ENCODE results near the gene GPNMB. TPM values are rescaled to one million over a fixed set of nuclear protein-coding genes. Genes with fewer than 3 reads are reported as not detected.
A peak's percentile ranks its signal among the peaks of the same experiment; 100 is the strongest.

The GPNMB gene
- total and polyA plus RNA-seq, 10 of the 15 experiments (the other 5 are each of a cell fraction or from before 2014, with no cell fraction given), result 5.9 to 22.3 (median 10.0) TPM

DNA sequence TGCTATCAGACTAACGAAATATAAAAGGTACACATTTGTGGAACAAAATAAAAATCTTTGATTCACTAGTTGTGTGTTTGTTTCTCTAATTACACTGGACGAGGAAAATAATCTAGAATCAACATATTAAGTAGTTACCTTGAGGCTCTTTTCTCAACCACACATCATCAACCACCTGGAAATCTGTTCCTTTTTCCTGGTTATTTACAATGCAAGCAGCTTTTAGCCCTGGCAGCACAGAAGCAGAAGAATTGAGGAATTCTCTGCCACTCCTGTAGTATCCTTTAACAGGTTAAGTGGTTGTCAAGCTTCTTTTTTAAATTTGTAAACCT, 41.0 kb upstream of the GPNMB start:
- peak overlapping the region; percentile 22; the same call in 1 of the 2 replicates for H3K4me2 ChIP-seq (ENCODE audit: control insufficient read depth, insufficient read depth)
- DNase-seq (ENCODE audit: low read depth, low spot score), result no peak

More for the DNA sequence above, 41.0 kb upstream of the GPNMB start:
- ATAC-seq (no peak), FAIRE-seq (no peak)
- Histone ChIP-seq H4K20me1 (ENCODE audit: control insufficient read depth, insufficient read depth) (no peaks in the 10 kb centered on the region), H2AFZ (ENCODE audit: control insufficient read depth, low read depth, low read length) (no peak overlapping the region; the same call in 1 of the 2 replicates), H3K9me3 (replicated peaks; ENCODE audit: control insufficient read depth, insufficient read depth, low read length) (no peaks in the 10 kb centered on the region; the same call in 2 of the 3 replicates), H3K4me1 (ENCODE audit: control insufficient read depth, insufficient read depth, low read length) (no peaks in the 10 kb centered on the region), H3K36me3 (ENCODE audit: control insufficient read depth in 2 of 2, insufficient read depth in 2 of 2, low read length in 1 of 2) (peaks cover 0 to 12% of the 10 kb centered on the region in 2 experiments; a peak in 3 of 4 replicates), H3K27me3 (replicated peaks in 1 of 2; ENCODE audit: control insufficient read depth in 2 of 2, insufficient read depth in 2 of 2, low read length in 1 of 2) (no peaks in the 10 kb centered on the region), H3K9ac (ENCODE audit: control insufficient read depth, insufficient read depth, low read length) (no peak overlapping the region), H3K27ac (ENCODE audit: control insufficient read depth, insufficient read depth) (no peak overlapping the region), H3K79me2 (ENCODE audit: control insufficient read depth, insufficient read depth, low read length) (no peaks in the 10 kb centered on the region), H3K4me3 (no peak overlapping the region)
- ChIA-PET POLR2A (no interaction called here), RAD21 (ENCODE audit: unreplicated experiment) (no interaction called here), CTCF (no interaction called here), SMC1A (ENCODE audit: uncharacterized antibody, unreplicated experiment) (no interaction called here)
- TF ChIP-seq ZSCAN29 (IDR thresholded peaks at IDR 0.05) (no peak), FOS (IDR thresholded peaks at IDR 0.05; ENCODE audit: borderline replicate concordance, extremely low read depth, insufficient read length) (no peak), EED (IDR thresholded peaks at IDR 0.05; ENCODE audit: low read depth) (no peak), NRF1 (conservative IDR thresholded peaks at IDR 0.05; ENCODE audit: low read depth, low read length) (no peak), ZNF622 (IDR thresholded peaks at IDR 0.05) (no peak), SMAD5 (IDR thresholded peaks at IDR 0.05; ENCODE audit: low read depth) (no peak), ZNF24 (IDR thresholded peaks at IDR 0.05) (no peak), LARP7 (IDR thresholded peaks at IDR 0.05) (no peak), NKRF (conservative IDR thresholded peaks at IDR 0.05) (no peak)
- TF ChIP-seq, protein P1, sequence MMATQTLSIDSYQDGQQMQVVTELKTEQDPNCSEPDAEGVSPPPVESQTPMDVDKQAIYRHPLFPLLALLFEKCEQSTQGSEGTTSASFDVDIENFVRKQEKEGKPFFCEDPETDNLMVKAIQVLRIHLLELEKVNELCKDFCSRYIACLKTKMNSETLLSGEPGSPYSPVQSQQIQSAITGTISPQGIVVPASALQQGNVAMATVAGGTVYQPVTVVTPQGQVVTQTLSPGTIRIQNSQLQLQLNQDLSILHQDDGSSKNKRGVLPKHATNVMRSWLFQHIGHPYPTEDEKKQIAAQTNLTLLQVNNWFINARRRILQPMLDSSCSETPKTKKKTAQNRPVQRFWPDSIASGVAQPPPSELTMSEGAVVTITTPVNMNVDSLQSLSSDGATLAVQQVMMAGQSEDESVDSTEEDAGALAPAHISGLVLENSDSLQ (IDR thresholded peaks at IDR 0.05), result no peak
- in situ Hi-C loops (cut with MboI) (no loop called here), intact Hi-C loops (cut with micrococcal nuclease; ENCODE audit: unreplicated experiment) (no loop called here)
- 100% methylated on average over 2 of the region's 2 CpGs for WGBS (ENCODE audit: insufficient coverage, insufficient replicate concordance, low lambda C conversion rate, missing lambda C conversion rate)
- no TSS peak for BruUV-seq (replicated peaks)

All from GM12878 (cell line).